HT-29 (cell line): ENCODE data around the gene PDPN. TPM values are rescaled to one million over a fixed set of nuclear protein-coding genes. Genes with fewer than 3 reads are reported as not detected.

ENCODE experiments used
- DNase-seq: peaks from one replicate; pipeline ENCODE4 v3.0.0-alpha.2; 2015; ENCODE audit warnings: low spot score
- total RNA-seq: library from RNA; depleted of rRNA; stranded (reverse); fragments of >200 nt; shearing (Covaris generic); gene quantifications from 2 replicates; pipeline ENCODE4 v1.2.3, GENCODE V29; 2014

Gene PDPN
- total RNA-seq, 1 experiment from 2014 or later: not detected

GRCh38 chr1:13577846-13578245 is 5.8 kb upstream of the PDPN start:
- DNase-seq: no peak

- DNase-seq: no peak
Measured at GRCh38 chr1:13581446-13581845, 2.2 kb upstream of the PDPN start.

GRCh38 chr1:13582713-13583443 is 754 bp upstream of the PDPN start:
- DNase-seq: no peak

- DNase-seq: no peak
Measured at GRCh38 chr1:13583966-13584791, 547 bp downstream of the PDPN start.

GRCh38 chr1:13584876-13585611 is 1.4 kb downstream of the PDPN start:
- no peak for DNase-seq

GRCh38 chr1:13585612-13585991 is 2.0 kb downstream of the PDPN start:
- DNase-seq: no peak

GRCh38 chr1:13586001-13586400 is 2.4 kb downstream of the PDPN start:
- DNase-seq: no peak

- DNase-seq: no peak
Measured at GRCh38 chr1:13587256-13588030, 3.8 kb downstream of the PDPN start.

- DNase-seq: no peak
Measured at GRCh38 chr1:13588946-13589796, 5.5 kb downstream of the PDPN start.

- DNase-seq: no peak
Measured at GRCh38 chr1:13590486-13590885, 6.9 kb downstream of the PDPN start.

GRCh38 chr1:13593511-13594131 is 10.0 kb downstream of the PDPN start:
- DNase-seq: no peak

- DNase-seq: no peak
Measured at GRCh38 chr1:13595411-13595810, 11.8 kb downstream of the PDPN start.

- DNase-seq: no peak
Measured at GRCh38 chr1:13597166-13597565, 13.5 kb downstream of the PDPN start.

GRCh38 chr1:13600762-13601453 is 17.3 kb downstream of the PDPN start:
- no peak for DNase-seq

- DNase-seq: no peak
Measured at GRCh38 chr1:13604176-13604575, 20.5 kb downstream of the PDPN start.

GRCh38 chr1:13604721-13605120 is 21.1 kb downstream of the PDPN start:
- DNase-seq: no peak

GRCh38 chr1:13605159-13605558 is 21.5 kb downstream of the PDPN start:
- no peak for DNase-seq

GRCh38 chr1:13607002-13607401 is 23.4 kb downstream of the PDPN start:
- DNase-seq: no peak

- no peak for DNase-seq
Measured at GRCh38 chr1:13616234-13616633, 32.6 kb downstream of the PDPN start.

GRCh38 chr1:13617108-13617507 is 33.5 kb downstream of the PDPN start:
- no peak for DNase-seq
